Hepatocyte (in vitro differentiated cells): ENCODE measurements around the gene UQCC2. TPM values are rescaled to one million over a fixed set of nuclear protein-coding genes. Genes with fewer than 3 reads are reported as not detected.

Source experiments
- DNase-seq: peaks from one replicate; pipeline ENCODE4 v3.0.0-alpha.2; 2016; ENCODE audit warnings: low spot score
- H2AFZ ChIP-seq: fragments of 200-600 bp; sonication (generic); 2 replicates; pipeline ENCODE4 v1.6.0; 2016; ENCODE audit warnings: antibody characterized with exemption, mild to moderate bottlenecking
- H3K27ac ChIP-seq: fragments of 200-600 bp; sonication (generic); 2 replicates; pipeline ENCODE4 v1.5.1; 2016; ENCODE audit warnings: mild to moderate bottlenecking
- H3K27me3 ChIP-seq: fragments of 200-600 bp; sonication (generic); 2 replicates; pipeline ENCODE4 v1.6.1; 2016
- H3K36me3 ChIP-seq: fragments of 200-600 bp; sonication (generic); replicated peaks from 2 replicates; pipeline ENCODE4 v1.5.1; 2016; ENCODE audit warnings: low read depth; ENCODE audit not compliant: insufficient read depth
- H3K4me1 ChIP-seq: fragments of 200-600 bp; sonication (generic); 2 replicates; pipeline ENCODE4 v1.5.1; 2016; ENCODE audit warnings: mild to moderate bottlenecking, moderate library complexity; ENCODE audit not compliant: insufficient read depth
- H3K4me2 ChIP-seq: fragments of 200-600 bp; sonication (generic); 2 replicates; pipeline ENCODE4 v1.6.0; 2016
- H3K4me3 ChIP-seq: fragments of 200-600 bp; sonication (generic); 2 replicates; pipeline ENCODE4 v1.5.1; 2016; ENCODE audit warnings: mild to moderate bottlenecking
- H3K79me2 ChIP-seq: fragments of 200-600 bp; sonication (generic); 2 replicates; pipeline ENCODE4 v1.6.0; 2017; ENCODE audit warnings: mild to moderate bottlenecking
- H3K9me2 ChIP-seq: fragments of 200-600 bp; sonication (generic); replicated peaks from 2 replicates; pipeline ENCODE4 v1.6.0; 2017; ENCODE audit warnings: mild to moderate bottlenecking; ENCODE audit not compliant: insufficient read depth
- H3K9me3 ChIP-seq: fragments of 200-600 bp; sonication (generic); 2 replicates; pipeline ENCODE4 v1.5.1; 2016; ENCODE audit warnings: low read depth, mild to moderate bottlenecking
- H4K20me1 ChIP-seq: fragments of 200-600 bp; sonication (generic); 2 replicates; pipeline ENCODE4 v1.6.0; 2016; ENCODE audit warnings: mild to moderate bottlenecking; ENCODE audit not compliant: insufficient read depth, poor library complexity, severe bottlenecking
- CTCF ChIP-seq: fragments of 200-600 bp; sonication (generic); IDR thresholded peaks from 2 replicates; pipeline ENCODE4 v1.5.1; 2016; ENCODE audit warnings: antibody characterized with exemption, mild to moderate bottlenecking; ENCODE audit not compliant: poor library complexity
- EZH2 ChIP-seq: fragments of 200-600 bp; sonication (generic); IDR thresholded peaks from 2 replicates; pipeline ENCODE4 v1.6.1; 2016; ENCODE audit warnings: antibody characterized with exemption, mild to moderate bottlenecking, borderline replicate concordance
- EZH2phosphoT487 ChIP-seq: fragments of 200-600 bp; sonication (generic); IDR thresholded peaks from one replicate; pipeline ENCODE4 v1.6.1; 2018; ENCODE audit warnings: antibody characterized with exemption, mild to moderate bottlenecking, low read depth, moderate library complexity; ENCODE audit not compliant: unreplicated experiment, severe bottlenecking
- WGBS: methylation state at CpG from one replicate; pipeline ENCODE4 v1.1.6; 2016; ENCODE audit warnings: low lambda C conversion rate; ENCODE audit errors: missing lambda C conversion rate; 5-methylcytosine and 5-hydroxymethylcytosine counted together
- polyA plus RNA-seq: library from polyadenylated mRNA; unstranded; fragments of >200 nt; fragmentation: Nextera tagmentation; extraction: Ambion mirVana; gene quantifications from 2 replicates; pipeline ENCODE4 v1.2.1, GENCODE V29; 2016
- total RNA-seq: library from RNA; depleted of rRNA; stranded (reverse); fragments of >200 nt; gene quantifications from 2 replicates; pipeline ENCODE4 v1.2.3, GENCODE V29; 2014

The UQCC2 gene
- total and polyA plus RNA-seq, 2 experiments from 2014 or later: 44.7 to 151 TPM

GRCh38 chr6:33742837-33743236 is 31.3 kb upstream of the UQCC2 start:
- 81% methylated on average over 7 of the region's 7 CpGs for WGBS
- DNase-seq: no peak
- no peaks in the 10 kb centered on the region for H3K9me2 ChIP-seq
- H3K27me3 ChIP-seq: no peaks in the 10 kb centered on the region
- peak overlapping the region; percentile 71 for H3K4me2 ChIP-seq
- no peak overlapping the region for H3K4me3 ChIP-seq
- no peaks in the 10 kb centered on the region for H4K20me1 ChIP-seq
- no peak overlapping the region for H2AFZ ChIP-seq
- peaks cover 2% of the 10 kb centered on the region for H3K79me2 ChIP-seq
- no peak for TF ChIP-seq CTCF
- TF ChIP-seq EZH2: no peak
- TF ChIP-seq EZH2phosphoT487: no peak
- no peak overlapping the region for H3K27ac ChIP-seq
- H3K36me3 ChIP-seq: no peaks in the 10 kb centered on the region
- no peaks in the 10 kb centered on the region for H3K9me3 ChIP-seq
- H3K4me1 ChIP-seq: peaks cover 59% of the 10 kb centered on the region

- peak; percentile 33 for DNase-seq
- Histone ChIP-seq H3K79me2 (peaks cover 2% of the 10 kb centered on the region), H3K4me2 (no peak overlapping the region), H3K9me2 (no peaks in the 10 kb centered on the region), H3K27ac (no peak overlapping the region), H3K4me3 (no peak overlapping the region), H3K36me3 (no peaks in the 10 kb centered on the region), H4K20me1 (no peaks in the 10 kb centered on the region), H3K9me3 (no peaks in the 10 kb centered on the region), H3K27me3 (no peaks in the 10 kb centered on the region), H2AFZ (no peak overlapping the region), H3K4me1 (peaks cover 58% of the 10 kb centered on the region)
- TF ChIP-seq EZH2: no peak
- 67% methylated on average over 9 of the region's 9 CpGs for WGBS
These were observed 30.6 kb upstream of the UQCC2 start for GRCh38 chr6:33742092-33742491.

- Histone ChIP-seq H3K36me3 (no peaks in the 10 kb centered on the region), H3K4me2 (no peak overlapping the region), H3K79me2 (peaks cover 2% of the 10 kb centered on the region), H2AFZ (no peak overlapping the region), H4K20me1 (no peaks in the 10 kb centered on the region), H3K27ac (no peak overlapping the region), H3K4me1 (peaks cover 45% of the 10 kb centered on the region), H3K9me3 (no peaks in the 10 kb centered on the region), H3K4me3 (no peak overlapping the region), H3K27me3 (no peaks in the 10 kb centered on the region), H3K9me2 (no peaks in the 10 kb centered on the region)
- no peak for DNase-seq
- TF ChIP-seq EZH2: no peak
- 77% methylated on average over 5 of the region's 5 CpGs for WGBS
These were observed 29.3 kb upstream of the UQCC2 start for GRCh38 chr6:33740794-33741193.

- Histone ChIP-seq H3K4me1 (peaks cover 39% of the 10 kb centered on the region), H3K79me2 (peaks cover 2% of the 10 kb centered on the region), H4K20me1 (no peaks in the 10 kb centered on the region), H2AFZ (no peak overlapping the region), H3K27ac (no peak overlapping the region), H3K4me2 (peak overlapping the region; percentile 33), H3K9me3 (no peaks in the 10 kb centered on the region), H3K9me2 (no peaks in the 10 kb centered on the region), H3K4me3 (no peak overlapping the region), H3K36me3 (no peaks in the 10 kb centered on the region), H3K27me3 (no peaks in the 10 kb centered on the region)
- DNase-seq: peak; percentile 48
- 72% methylated on average over 6 of the region's 6 CpGs for WGBS
- TF ChIP-seq EZH2: no peak
- TF ChIP-seq CTCF: no peak
- TF ChIP-seq EZH2phosphoT487: no peak
These were observed 28.7 kb upstream of the UQCC2 start for GRCh38 chr6:33740204-33740608.

- no peak for TF ChIP-seq CTCF
- no peak for TF ChIP-seq EZH2phosphoT487
- TF ChIP-seq EZH2: no peak
- Histone ChIP-seq H3K27me3 (no peaks in the 10 kb centered on the region), H4K20me1 (no peaks in the 10 kb centered on the region), H3K4me2 (no peak overlapping the region), H3K4me3 (no peak overlapping the region), H2AFZ (no peak overlapping the region), H3K9me3 (no peaks in the 10 kb centered on the region), H3K27ac (no peak overlapping the region), H3K79me2 (peaks cover 2% of the 10 kb centered on the region), H3K9me2 (no peaks in the 10 kb centered on the region), H3K36me3 (no peaks in the 10 kb centered on the region), H3K4me1 (peaks cover 33% of the 10 kb centered on the region)
- no peak for DNase-seq
- 90% methylated on average over 5 of the region's 5 CpGs for whole genome bisulfite sequencing
These were observed 28.1 kb upstream of the UQCC2 start for GRCh38 chr6:33739571-33739970.
